ENCODE measurements around the gene MPHOSPH8.

GRCh38 chr13:19676168-19676567 lies 42.7 kb downstream of the MPHOSPH8 start:
- TF ChIP-seq CTCF (optimal IDR thresholded peaks at IDR 0.05 in 1 of 3, IDR thresholded peaks at IDR 0.05 in 1 of 3, conservative IDR thresholded peaks at IDR 0.05 in 1 of 3; ENCODE audit: extremely low read depth in 1 of 3, insufficient read depth in 2 of 3, low read length in 3 of 3) (no peak), EZH2 (IDR thresholded peaks at IDR 0.05; ENCODE audit: low read length) (no peak)

Measured in keratinocyte (primary cell).